Measurements from ENCODE around the gene OPCML. TPM values are rescaled to one million over a fixed set of nuclear protein-coding genes. Genes with fewer than 3 reads are reported as not detected.
A peak's percentile ranks its signal among the peaks of the same experiment; 100 is the strongest.

Gene OPCML
- polyA plus RNA-seq, 3 donors, result not detected

GRCh38 chr11:133399855-133400625 lies 132.3 kb downstream of the OPCML start:
- H3K4me2 ChIP-seq (replicated peaks; ENCODE audit: extremely low read depth, low read length, poor library complexity, severe bottlenecking), result no peak overlapping the region

GRCh38 chr11:133399294-133399693 lies 133.0 kb downstream of the OPCML start:
- DNase-seq, result no peak
- no peaks in the 10 kb centered on the region for H3K4me1 Mint-ChIP-seq
- no peak overlapping the region for H3K4me3 ChIP-seq (replicated peaks in 1 of 3; ENCODE audit: low read depth in 2 of 3, low read length in 3 of 3)
- H3K9ac ChIP-seq (ENCODE audit: insufficient read depth, low read length, poor library complexity, severe bottlenecking), result no peak overlapping the region
- H4K20me1 ChIP-seq (ENCODE audit: insufficient read depth, low read length), result no peaks in the 10 kb centered on the region
- H3K27ac Mint-ChIP-seq, result peak overlapping the region in 1 of 7 donors; percentile 5
- H3K4me2 ChIP-seq (replicated peaks; ENCODE audit: extremely low read depth, low read length, poor library complexity, severe bottlenecking), result no peak overlapping the region
- H3K4me1 ChIP-seq (ENCODE audit: control insufficient read depth in 1 of 2, insufficient read depth in 2 of 2, low read length in 2 of 2), result no peaks in the 10 kb centered on the region
- no peaks in the 10 kb centered on the region for H3K36me3 ChIP-seq (replicated peaks in 1 of 2; ENCODE audit: control insufficient read depth in 1 of 2, insufficient read depth in 2 of 2, low read length in 2 of 2)
- H3K27me3 Mint-ChIP-seq (ENCODE audit: low read depth in 3 of 3), result peaks cover 0 to 4% (median 3%) of the 10 kb centered on the region in 3 donors
- 82% methylated on average over 2 of the region's 2 CpGs for WGBS (ENCODE audit: insufficient coverage)
- no peak for TF ChIP-seq CTCF (IDR thresholded peaks at IDR 0.05)
- H2AFZ ChIP-seq (ENCODE audit: insufficient read depth, low read depth, low read length, poor library complexity, severe bottlenecking), result no peak overlapping the region
- H3K79me2 ChIP-seq (ENCODE audit: insufficient read depth, low read length), result no peaks in the 10 kb centered on the region
- H3K36me3 Mint-ChIP-seq, result no peaks in the 10 kb centered on the region
- intact Hi-C loops (cut with micrococcal nuclease), result no loop called here
- no peaks in the 10 kb centered on the region for H3K27me3 ChIP-seq (ENCODE audit: control insufficient read depth in 2 of 2, insufficient read depth in 2 of 2, low read length in 2 of 2)
- H3K9me3 Mint-ChIP-seq, result peaks cover 0 to 3% (median 0%) of the 10 kb centered on the region in 7 donors
- no peak overlapping the region for H3K4me3 Mint-ChIP-seq
- no peaks in the 10 kb centered on the region for H3K9me3 ChIP-seq (replicated peaks in 1 of 2; ENCODE audit: control insufficient read depth in 1 of 2, insufficient read depth in 1 of 2, low read length in 2 of 2)
- no peak overlapping the region for H3K27ac ChIP-seq (ENCODE audit: low read depth in 1 of 2, low read length in 2 of 2)

More at GRCh38 chr11:133399855-133400625, 132.3 kb downstream of the OPCML start:
- Histone ChIP-seq H3K79me2 (ENCODE audit: insufficient read depth, low read length) (no peaks in the 10 kb centered on the region), H3K4me3 (replicated peaks in 1 of 3; ENCODE audit: low read depth in 2 of 3, low read length in 3 of 3) (no peak overlapping the region), H3K9ac (ENCODE audit: insufficient read depth, low read length, poor library complexity, severe bottlenecking) (no peak overlapping the region), H2AFZ (ENCODE audit: insufficient read depth, low read depth, low read length, poor library complexity, severe bottlenecking) (no peak overlapping the region), H3K4me1 (ENCODE audit: control insufficient read depth in 1 of 2, insufficient read depth in 2 of 2, low read length in 2 of 2) (no peaks in the 10 kb centered on the region), H3K9me3 (replicated peaks in 1 of 2; ENCODE audit: control insufficient read depth in 1 of 2, insufficient read depth in 1 of 2, low read length in 2 of 2) (no peaks in the 10 kb centered on the region), H3K36me3 (replicated peaks in 1 of 2; ENCODE audit: control insufficient read depth in 1 of 2, insufficient read depth in 2 of 2, low read length in 2 of 2) (no peaks in the 10 kb centered on the region), H3K27me3 (ENCODE audit: control insufficient read depth in 2 of 2, insufficient read depth in 2 of 2, low read length in 2 of 2) (no peaks in the 10 kb centered on the region), H4K20me1 (ENCODE audit: insufficient read depth, low read length) (no peaks in the 10 kb centered on the region), H3K27ac (ENCODE audit: low read depth in 1 of 2, low read length in 2 of 2) (no peak overlapping the region)
- no peak for TF ChIP-seq CTCF (IDR thresholded peaks at IDR 0.05)
- Mint-ChIP-seq H3K27me3 (ENCODE audit: low read depth in 3 of 3) (peaks cover 0 to 4% (median 3%) of the 10 kb centered on the region in 3 donors), H3K36me3 (no peaks in the 10 kb centered on the region), H3K27ac (no peak overlapping the region), H3K4me3 (no peak overlapping the region), H3K9me3 (peaks cover 0 to 3% (median 0%) of the 10 kb centered on the region in 7 donors), H3K4me1 (no peaks in the 10 kb centered on the region)
- intact Hi-C loops (cut with micrococcal nuclease), result no loop called here
- DNase-seq, result no peak
- WGBS (ENCODE audit: insufficient coverage), result no CpG with 5 or more reads among the region's 7 CpGs
